Measurements from ENCODE around the gene NUDT4. TPM values are rescaled to one million over a fixed set of nuclear protein-coding genes. Genes with fewer than 3 reads are reported as not detected.

The NUDT4 gene
- total RNA-seq, 2 donors from 2014 or later, result 138 to 241 TPM

DNA sequence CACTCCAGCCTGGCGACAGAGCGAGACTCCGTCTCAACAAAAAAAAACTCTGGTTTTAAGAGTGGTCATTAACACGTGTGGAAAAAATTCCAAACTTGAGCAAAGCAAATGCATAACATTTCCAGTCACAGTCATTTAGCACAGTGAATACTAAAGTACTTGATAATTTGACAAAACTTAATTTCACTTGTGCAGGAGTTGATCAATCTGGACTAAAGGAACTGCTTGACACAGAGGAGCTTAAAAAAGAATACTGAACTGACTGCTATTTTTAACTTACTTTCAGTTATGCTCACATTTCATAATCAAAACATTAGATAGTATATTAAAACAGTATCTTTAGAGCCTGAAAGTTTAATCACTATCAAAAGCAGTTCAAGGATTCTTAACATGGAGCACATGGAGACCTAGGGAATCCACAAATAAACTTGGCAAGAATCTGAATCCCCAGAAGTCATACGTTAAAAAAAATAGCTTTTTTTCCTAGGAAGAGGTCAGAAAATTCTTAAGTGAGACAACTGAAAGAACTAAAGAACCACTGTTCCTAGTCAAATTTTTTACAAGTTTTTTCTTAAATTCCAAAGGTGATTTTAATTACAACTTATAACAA, 56.6 kb downstream of the NUDT4 start:
- H3K27ac ChIP-seq, result no peak overlapping the region

DNA sequence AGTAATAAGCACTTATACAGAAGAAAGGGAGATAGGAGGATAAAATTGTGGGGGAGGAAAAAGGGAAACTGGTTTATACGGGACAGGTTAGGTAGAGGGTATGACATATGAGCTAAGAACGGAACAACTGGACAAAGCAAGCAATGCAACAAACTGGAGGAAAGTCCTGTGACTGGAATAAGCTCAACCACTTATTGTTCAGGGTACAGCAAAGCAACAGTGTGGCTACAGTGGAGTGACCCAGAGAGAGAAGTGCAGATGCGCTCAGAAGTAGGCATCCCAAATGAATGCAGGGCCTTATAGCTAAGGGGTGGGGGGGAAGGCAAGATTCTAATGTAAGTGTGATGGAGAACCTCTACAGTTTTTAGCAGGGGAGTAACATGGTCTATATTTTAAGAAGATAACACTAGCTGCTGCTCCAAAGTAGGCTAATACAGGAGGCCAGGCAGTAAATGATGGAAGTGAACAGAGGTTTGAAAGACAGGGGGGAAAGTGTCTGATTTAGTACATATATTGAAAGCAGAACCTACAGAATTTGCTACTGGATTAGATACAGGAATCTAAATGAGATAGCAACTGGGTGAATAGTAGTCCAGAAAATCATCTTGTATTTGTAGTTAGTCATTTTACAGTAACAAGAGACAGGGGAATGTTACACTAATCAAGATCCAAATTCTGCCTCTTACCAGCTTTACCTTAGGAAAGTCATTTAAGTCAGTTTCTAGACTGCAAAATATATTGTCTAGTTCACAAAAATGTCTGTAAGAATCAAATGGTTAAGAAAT, 60.7 kb downstream of the NUDT4 start:
- intact Hi-C loops (cut with DNase I), result no loop called here
- Histone ChIP-seq H3K36me3 (no peaks in the 10 kb centered on the region), H3K9me3 (no peaks in the 10 kb centered on the region), H3K4me1 (replicated peaks) (peaks cover 6% of the 10 kb centered on the region), H3K27ac (no peak overlapping the region), H3K4me3 (no peak overlapping the region), H3K27me3 (replicated peaks; ENCODE audit: insufficient read depth) (no peaks in the 10 kb centered on the region)
- no peak for DNase-seq (ENCODE audit: low spot score)
- TF ChIP-seq POLR2AphosphoS5 (IDR thresholded peaks at IDR 0.05) (no peak), POLR2A (IDR thresholded peaks at IDR 0.05) (no peak)
- TF ChIP-seq, protein P1, sequence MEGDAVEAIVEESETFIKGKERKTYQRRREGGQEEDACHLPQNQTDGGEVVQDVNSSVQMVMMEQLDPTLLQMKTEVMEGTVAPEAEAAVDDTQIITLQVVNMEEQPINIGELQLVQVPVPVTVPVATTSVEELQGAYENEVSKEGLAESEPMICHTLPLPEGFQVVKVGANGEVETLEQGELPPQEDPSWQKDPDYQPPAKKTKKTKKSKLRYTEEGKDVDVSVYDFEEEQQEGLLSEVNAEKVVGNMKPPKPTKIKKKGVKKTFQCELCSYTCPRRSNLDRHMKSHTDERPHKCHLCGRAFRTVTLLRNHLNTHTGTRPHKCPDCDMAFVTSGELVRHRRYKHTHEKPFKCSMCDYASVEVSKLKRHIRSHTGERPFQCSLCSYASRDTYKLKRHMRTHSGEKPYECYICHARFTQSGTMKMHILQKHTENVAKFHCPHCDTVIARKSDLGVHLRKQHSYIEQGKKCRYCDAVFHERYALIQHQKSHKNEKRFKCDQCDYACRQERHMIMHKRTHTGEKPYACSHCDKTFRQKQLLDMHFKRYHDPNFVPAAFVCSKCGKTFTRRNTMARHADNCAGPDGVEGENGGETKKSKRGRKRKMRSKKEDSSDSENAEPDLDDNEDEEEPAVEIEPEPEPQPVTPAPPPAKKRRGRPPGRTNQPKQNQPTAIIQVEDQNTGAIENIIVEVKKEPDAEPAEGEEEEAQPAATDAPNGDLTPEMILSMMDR (IDR thresholded peaks at IDR 0.05), result no peak
- WGBS, result 73% methylated on average over 3 of the region's 3 CpGs

More for the DNA sequence above, 56.6 kb downstream of the NUDT4 start:
- no peaks in the 10 kb centered on the region for H3K27me3 ChIP-seq (replicated peaks; ENCODE audit: insufficient read depth)
- H3K4me3 ChIP-seq, result no peak overlapping the region
- WGBS, result 53% methylated on average over 5 of the region's 5 CpGs
- no peak for DNase-seq (ENCODE audit: low spot score)
- no peaks in the 10 kb centered on the region for H3K9me3 ChIP-seq
- peaks cover 6% of the 10 kb centered on the region for H3K4me1 ChIP-seq (replicated peaks)
- intact Hi-C loops (cut with DNase I), result no loop called here
- TF ChIP-seq, protein P1 (IDR thresholded peaks at IDR 0.05), result no peak
- TF ChIP-seq POLR2AphosphoS5 (IDR thresholded peaks at IDR 0.05) (no peak), POLR2A (IDR thresholded peaks at IDR 0.05) (no peak)
- no peaks in the 10 kb centered on the region for H3K36me3 ChIP-seq

DNA sequence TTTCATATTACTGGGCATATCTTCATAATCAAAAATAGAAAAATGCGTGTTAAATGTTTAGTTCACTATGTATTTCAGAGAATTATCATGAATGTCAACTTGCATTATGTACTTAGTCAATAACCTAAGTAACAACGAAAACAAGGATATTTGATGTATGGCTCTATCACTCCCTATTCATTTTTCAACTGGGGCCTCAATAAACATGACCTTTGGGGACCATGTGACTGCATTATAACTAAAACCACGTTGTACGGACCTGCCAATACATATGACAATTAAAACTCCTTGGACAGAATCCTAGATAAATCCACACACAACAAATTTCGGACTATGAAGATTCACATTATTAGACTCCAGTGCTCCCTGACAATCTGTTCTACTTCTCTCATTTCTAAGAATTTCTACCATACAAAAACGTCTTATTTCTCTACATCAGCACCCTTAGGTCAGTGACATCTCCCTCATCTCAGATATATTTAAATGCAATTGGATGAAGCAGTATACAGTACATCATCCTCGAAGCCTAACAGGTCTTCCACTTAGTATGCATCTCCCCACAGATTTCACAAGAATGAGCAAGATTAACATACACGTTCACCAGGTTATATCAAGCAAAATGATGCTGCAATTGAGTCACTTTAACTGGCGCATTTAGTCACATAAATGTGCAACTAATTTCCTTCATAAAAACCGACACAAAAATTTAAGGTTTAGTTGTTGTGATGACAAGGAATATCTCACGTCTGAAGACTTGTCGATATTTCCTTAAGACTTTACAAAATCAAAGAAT, 62.5 kb downstream of the NUDT4 start:
- Histone ChIP-seq H3K27me3 (replicated peaks; ENCODE audit: insufficient read depth) (no peaks in the 10 kb centered on the region), H3K4me1 (replicated peaks) (peaks cover 6% of the 10 kb centered on the region), H3K9me3 (no peaks in the 10 kb centered on the region), H3K27ac (no peak overlapping the region), H3K36me3 (no peaks in the 10 kb centered on the region), H3K4me3 (peak overlapping the region; percentile 99 to 100)
- no peak for DNase-seq (ENCODE audit: low spot score)
- TF ChIP-seq POLR2AphosphoS5 (IDR thresholded peaks at IDR 0.05), result no peak
- TF ChIP-seq, protein P1 (IDR thresholded peaks at IDR 0.05), result no peak
- no peak for TF ChIP-seq POLR2A (IDR thresholded peaks at IDR 0.05)
- WGBS, result 25% methylated on average over 12 of the region's 12 CpGs
- intact Hi-C loops (cut with DNase I), result no loop called here

DNA sequence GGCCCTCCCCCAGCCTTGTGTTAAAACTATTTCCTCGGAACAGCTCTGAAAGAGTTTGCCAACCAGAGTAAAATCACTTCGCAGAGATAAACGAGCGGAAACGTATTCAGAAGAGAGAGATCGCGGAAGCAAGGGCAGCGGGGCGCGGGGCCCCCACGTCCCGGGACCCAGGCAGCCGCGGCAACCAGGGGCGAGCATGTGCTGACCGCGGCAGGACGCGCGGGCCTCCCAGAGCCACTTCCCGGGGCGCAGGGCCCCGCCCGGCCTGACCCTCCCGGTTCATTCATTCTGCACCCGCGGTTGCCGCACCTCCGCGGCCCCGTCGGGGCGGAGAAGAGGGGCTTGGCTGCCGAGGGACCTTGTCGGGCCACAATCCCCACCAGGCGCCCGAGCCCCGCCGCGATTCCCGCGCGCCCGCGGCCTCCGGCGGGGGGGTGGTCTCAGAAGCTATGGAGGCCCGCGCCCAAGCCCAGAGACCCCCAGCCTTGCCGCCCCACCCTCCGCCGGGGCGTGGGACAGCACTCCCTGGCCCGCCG, 63.4 kb downstream of the NUDT4 start:
- DNase-seq (ENCODE audit: low spot score), result peak; percentile 5
- Histone ChIP-seq H3K4me3 (peak overlapping the region; percentile 99 to 100), H3K27me3 (replicated peaks; ENCODE audit: insufficient read depth) (no peaks in the 10 kb centered on the region), H3K9me3 (no peaks in the 10 kb centered on the region), H3K36me3 (no peaks in the 10 kb centered on the region), H3K27ac (peak overlapping the region; percentile 91), H3K4me1 (replicated peaks) (peaks cover 6% of the 10 kb centered on the region)
- no peak for TF ChIP-seq POLR2AphosphoS5 (IDR thresholded peaks at IDR 0.05)
- TF ChIP-seq POLR2A (IDR thresholded peaks at IDR 0.05), result no peak
- TF ChIP-seq, protein P1 (IDR thresholded peaks at IDR 0.05), result no peak
- under 1% methylated on average over 21 of the region's 55 CpGs for WGBS
- intact Hi-C loops (cut with DNase I), result no loop called here

Measured in prostate gland (tissue), 2 donors.